ENCODE results near the gene RHOT1. TPM values are rescaled to one million over a fixed set of nuclear protein-coding genes. Genes with fewer than 3 reads are reported as not detected.

Gene RHOT1
- total RNA-seq, 2 experiments from 2014 or later, result 22.8 to 22.9 TPM

Other genes with a start within 250 kb of the RHOT1 start
- gene UTP6, start 240.8 kb upstream of the RHOT1 start, total RNA-seq, result 100 to 1,000 TPM; 167 to 171 TPM
- 10 to 100 TPM; 79.1 to 85.0 TPM for gene SUZ12, start 205.5 kb upstream of the RHOT1 start, total RNA-seq
- 10 to 100 TPM; 11.3 to 12.2 TPM for gene LRRC37B, start 135.1 kb upstream of the RHOT1 start, total RNA-seq
- gene RHBDL3, start 123.3 kb downstream of the RHOT1 start, total RNA-seq, result under 1 TPM in 1 of 2 experiments, not detected in 1; 0.06 TPM
- gene C17orf75, start 199.7 kb downstream of the RHOT1 start, total RNA-seq, result 10 to 100 TPM; 31.0 to 36.7 TPM
- gene ZNF207, start 207.7 kb downstream of the RHOT1 start, total RNA-seq, result 100 to 1,000 TPM; 210 to 214 TPM